HCT116 (cell line): Measurements from ENCODE around the gene KRTAP1-3. TPM values are rescaled to one million over a fixed set of nuclear protein-coding genes. Genes with fewer than 3 reads are reported as not detected.

ENCODE experiments used
- ATAC-seq: fragments of 200-7000 bp; cut with Tn5 transposase; 2 replicates; pipeline ENCODE4 v1.9.1; 2020; ENCODE audit warnings: mild to moderate bottlenecking, moderate library complexity
- BruUV-seq: library from RNA; stranded (reverse); fragments of 400-500 nt; replicated peaks from 2 replicates; lab custom pipeline; 2021; lab: Mats Ljungman, UMichigan
- CTCF ChIA-PET: fragments of 300-600 bp; sonication (Branson Sonifier 250); formaldehyde crosslinking; loops from one replicate; lab custom pipeline; 2021; ENCODE audit warnings: antibody characterized with exemption; lab: Charles Lee
- POLR2A ChIA-PET: fragments of 300-600, 350-600 bp; sonication (Branson Sonifier 250); formaldehyde crosslinking; loops from one replicate; lab custom pipeline; 2021; ENCODE audit warnings: antibody characterized with exemption; lab: Charles Lee
- RAD21 ChIA-PET, 2 experiments: fragments of 300-600 bp; sonication (Branson Sonifier 250); formaldehyde crosslinking; loops; one replicate each; lab custom pipeline; 2023; ENCODE audit warnings: low total read pairs in 2 of 2; ENCODE audit not compliant: uncharacterized antibody in 2 of 2, unreplicated experiment in 2 of 2, low non-redundant PET in 1 of 2; lab: Charles Lee
- DNase-seq: peaks from one replicate; pipeline ENCODE4 v3.0.0-alpha.2; 2010; ENCODE audit warnings: low read depth, low spot score
- H2AFZ ChIP-seq: fragments of 200-600 bp; shearing (Covaris generic), sonication (generic); 2 replicates; pipeline ENCODE4 v1.6.1; 2017; ENCODE audit warnings: low read depth, mixed run types, mixed read lengths, antibody characterized with exemption, low read length; ENCODE audit not compliant: poor library complexity, severe bottlenecking
- H3K27ac ChIP-seq: 2 replicates; pipeline ENCODE4 v1.5.1; 2012; ENCODE audit warnings: low read depth, low read length
- H3K27me3 ChIP-seq: fragments of 200-600 bp; sonication (generic); 2 replicates; pipeline ENCODE4 v1.6.1; 2016; ENCODE audit warnings: mixed run types, low read length, mixed read lengths; ENCODE audit not compliant: insufficient read depth
- H3K36me3 ChIP-seq, 2 experiments: fragments of 200-500 bp in 1 of 2; fragments of 200-600 bp in 1 of 2; sonication (Bioruptor generic) in 1 of 2; sonication (generic) in 1 of 2; 2 replicates each; pipeline versions ENCODE4 v1.5.1 to v1.6.1; 2014 to 2016; ENCODE audit warnings: low read length in 2 of 2, inconsistent platforms in 1 of 2, mixed read lengths in 1 of 2, mixed run types in 1 of 2; ENCODE audit not compliant: insufficient read depth in 2 of 2, control insufficient read depth in 1 of 2
- H3K4me1 ChIP-seq, 2 experiments: fragments of 200-600 bp in 1 of 2; sonication (generic) in 1 of 2; 2 replicates each; pipeline versions ENCODE4 v1.5.1 to v1.6.1; 2012 to 2017; ENCODE audit warnings: low read length in 2 of 2, inconsistent platforms in 1 of 2, mild to moderate bottlenecking in 1 of 2, mixed read lengths in 1 of 2, mixed run types in 1 of 2, moderate library complexity in 1 of 2; ENCODE audit not compliant: insufficient read depth in 2 of 2, control insufficient read depth in 1 of 2
- H3K4me2 ChIP-seq: fragments of 200-600 bp; sonication (generic); 2 replicates; pipeline ENCODE4 v1.6.1; 2017; ENCODE audit warnings: mixed run types, low read length, mixed read lengths
- H3K4me3 ChIP-seq, 2 experiments: fragments of 200-600 bp in 1 of 2; sonication (generic) in 1 of 2; replicated peaks in 1 of 2; 2 replicates each; pipeline ENCODE4 v1.5.1; 2011 to 2016; ENCODE audit warnings: low read length in 2 of 2, control low read depth in 1 of 2, low read depth in 1 of 2, mild to moderate bottlenecking in 1 of 2, mixed read lengths in 1 of 2, mixed run types in 1 of 2
- H3K79me2 ChIP-seq: fragments of 200-600 bp; sonication (generic); 2 replicates; pipeline ENCODE4 v1.6.1; 2017; ENCODE audit warnings: mild to moderate bottlenecking, mixed run types, low read length, moderate library complexity, mixed read lengths; ENCODE audit not compliant: insufficient read depth
- H3K9ac ChIP-seq: fragments of 200-600 bp; sonication (generic); 2 replicates; pipeline ENCODE4 v1.6.1; 2016; ENCODE audit warnings: low read length, mixed read lengths
- H3K9me2 ChIP-seq: fragments of 200-600 bp; sonication (generic), shearing (Covaris generic); 2 replicates; pipeline ENCODE4 v1.6.1; 2017; ENCODE audit warnings: mixed run types, mild to moderate bottlenecking, moderate library complexity; ENCODE audit not compliant: insufficient read depth
- H3K9me3 ChIP-seq, 2 experiments: fragments of 200-500 bp in 1 of 2; fragments of 200-600 bp in 1 of 2; sonication (Bioruptor generic) in 1 of 2; sonication (generic) in 1 of 2; 2 replicates each; pipeline ENCODE4 v1.6.1; 2014 to 2017; ENCODE audit warnings: low read length in 2 of 2, mixed read lengths in 2 of 2, inconsistent platforms in 1 of 2, low read depth in 1 of 2, mild to moderate bottlenecking in 1 of 2, mixed run types in 1 of 2, moderate library complexity in 1 of 2; ENCODE audit not compliant: control insufficient read depth in 1 of 2, insufficient read depth in 1 of 2
- H4K20me1 ChIP-seq: fragments of 200-600 bp; sonication (generic), shearing (Covaris generic); 2 replicates; pipeline ENCODE4 v1.6.1; 2017; ENCODE audit warnings: mixed run types, mild to moderate bottlenecking, moderate library complexity; ENCODE audit not compliant: insufficient read depth
- ATF3 ChIP-seq: IDR thresholded peaks from 2 replicates; pipeline ENCODE4 v1.6.1; 2012
- CBX3 ChIP-seq: IDR thresholded peaks from 2 replicates; pipeline ENCODE4 v1.6.1; 2012; ENCODE audit warnings: low read depth
- ELF1 ChIP-seq: IDR thresholded peaks from 2 replicates; pipeline ENCODE4 v1.6.1; 2012; ENCODE audit warnings: low read depth, borderline replicate concordance
- EZH2 ChIP-seq: fragments of 200-600 bp; sonication (generic); IDR thresholded peaks from 2 replicates; pipeline ENCODE4 v1.6.1; 2017; ENCODE audit warnings: antibody characterized with exemption, mixed run types
- FOSL1 ChIP-seq: IDR thresholded peaks from 2 replicates; pipeline ENCODE4 v1.6.1; 2012; ENCODE audit warnings: low read depth
- RAD21 ChIP-seq: IDR thresholded peaks from 2 replicates; pipeline ENCODE4 v1.6.1; 2012; ENCODE audit warnings: low read depth, mild to moderate bottlenecking
- SP1 ChIP-seq: IDR thresholded peaks from 2 replicates; pipeline ENCODE4 v1.6.1; 2012; ENCODE audit warnings: low read depth
- TCF7L2 ChIP-seq: IDR thresholded peaks from 2 replicates; pipeline ENCODE4 v1.7.0; 2011; ENCODE audit warnings: borderline replicate concordance, inconsistent platforms; ENCODE audit not compliant: insufficient read depth, insufficient read length; ENCODE audit errors: extremely low read depth
- ZBTB33 ChIP-seq: IDR thresholded peaks from 2 replicates; pipeline ENCODE4 v1.6.1; 2011; ENCODE audit warnings: mild to moderate bottlenecking, low read length, moderate library complexity; ENCODE audit not compliant: insufficient replicate concordance; ENCODE audit errors: extremely low read depth
- ZFX ChIP-seq: fragments of 450-650 bp; IDR thresholded peaks from 2 replicates; pipeline ENCODE4 v1.6.1; 2017
- ZNF274 ChIP-seq: fragments of 200-500 bp; sonication (Bioruptor generic); IDR thresholded peaks from 2 replicates; pipeline ENCODE4 v1.6.1; 2014; ENCODE audit warnings: mild to moderate bottlenecking, low read depth, low read length, inconsistent platforms
- intact Hi-C: fragments of 100-400 bp; cut with micrococcal nuclease; formaldehyde crosslinking; loops from 2 replicates; pipeline ENCODE4 v1.10.0; 2022
- total RNA-seq: library from RNA; stranded (reverse); gene quantifications from one replicate; pipeline ENCODE4 v1.2.1, GENCODE V29; 2021; ENCODE audit not compliant: unreplicated experiment

Gene KRTAP1-3
- total RNA-seq, 1 experiment from 2014 or later: not detected

- H3K79me2 ChIP-seq: no peaks in the 10 kb centered on the region
These were observed 7.8 kb downstream of the KRTAP1-3 start, which contains the start of gene KRTAP1-5 for GRCh38 chr17:41026715-41027471. TSS of gene KRTAP1-5 (minus strand) at chr17:41027208. CDS start at chr17:41027155, 53 bp downstream.

More at GRCh38 chr17:41026715-41027471, 7.8 kb downstream of the KRTAP1-3 start, which contains the start of gene KRTAP1-5:
- Histone ChIP-seq H3K27me3 (no peaks in the 10 kb centered on the region), H3K36me3 (no peaks in the 10 kb centered on the region; a peak in 1 of 4 replicates), H3K4me2 (no peak within 1 kb of the TSS), H3K9me2 (no peaks in the 10 kb centered on the region), H4K20me1 (no peaks in the 10 kb centered on the region), H3K4me1 (no peaks in the 10 kb centered on the region), H3K27ac (no peak within 1 kb of the TSS), H2AFZ (peak within 1 kb of the TSS; percentile 17), H3K4me3 (no peak within 1 kb of the TSS), H3K9ac (no peak within 1 kb of the TSS), H3K9me3 (peaks cover 0 to 9% of the 10 kb centered on the region in 2 experiments; a peak in 1 of 4 replicates)
- ChIA-PET POLR2A (no interaction called here), RAD21 (no interaction called here), CTCF (no interaction called here)
- intact Hi-C loops: no loop called here
- DNase-seq (no peak), ATAC-seq (no peak)
- no peak for TF ChIP-seq RAD21
- no peak for TF ChIP-seq CBX3
- TF ChIP-seq ZFX: no peak
- TF ChIP-seq SP1: no peak
- TF ChIP-seq ZNF274: no peak
- TF ChIP-seq ATF3: no peak
- no peak for TF ChIP-seq ELF1
- TF ChIP-seq EZH2: no peak
- TF ChIP-seq FOSL1: no peak
- TF ChIP-seq ZBTB33: no peak
- no peak for TF ChIP-seq TCF7L2
- no TSS peak for BruUV-seq
